ENCODE measurements around the gene FTH1.

Gene FTH1

GRCh38 chr11:62001450-62002191, 34.2 kb upstream of the FTH1 start:
- H3K4me2 ChIP-seq (ENCODE audit: low read depth, low read length, poor library complexity, severe bottlenecking), result no peak overlapping the region
- no peaks in the 10 kb centered on the region for H3K9me2 ChIP-seq (replicated peaks; ENCODE audit: low read depth, low read length)
- no peaks in the 10 kb centered on the region for H4K20me1 ChIP-seq (ENCODE audit: insufficient read depth, low read length, poor library complexity, severe bottlenecking)
- no peaks in the 10 kb centered on the region for H3K27me3 ChIP-seq (ENCODE audit: insufficient read depth, low read length, poor library complexity, severe bottlenecking)
- no peak overlapping the region for H2AFZ ChIP-seq (ENCODE audit: low read length)
- H3F3A ChIP-seq (ENCODE audit: low read depth), result no peaks in the 10 kb centered on the region
- no peak for TF ChIP-seq EZH2phosphoT487 (IDR thresholded peaks at IDR 0.05; ENCODE audit: borderline replicate concordance)
- TF ChIP-seq, protein P1, sequence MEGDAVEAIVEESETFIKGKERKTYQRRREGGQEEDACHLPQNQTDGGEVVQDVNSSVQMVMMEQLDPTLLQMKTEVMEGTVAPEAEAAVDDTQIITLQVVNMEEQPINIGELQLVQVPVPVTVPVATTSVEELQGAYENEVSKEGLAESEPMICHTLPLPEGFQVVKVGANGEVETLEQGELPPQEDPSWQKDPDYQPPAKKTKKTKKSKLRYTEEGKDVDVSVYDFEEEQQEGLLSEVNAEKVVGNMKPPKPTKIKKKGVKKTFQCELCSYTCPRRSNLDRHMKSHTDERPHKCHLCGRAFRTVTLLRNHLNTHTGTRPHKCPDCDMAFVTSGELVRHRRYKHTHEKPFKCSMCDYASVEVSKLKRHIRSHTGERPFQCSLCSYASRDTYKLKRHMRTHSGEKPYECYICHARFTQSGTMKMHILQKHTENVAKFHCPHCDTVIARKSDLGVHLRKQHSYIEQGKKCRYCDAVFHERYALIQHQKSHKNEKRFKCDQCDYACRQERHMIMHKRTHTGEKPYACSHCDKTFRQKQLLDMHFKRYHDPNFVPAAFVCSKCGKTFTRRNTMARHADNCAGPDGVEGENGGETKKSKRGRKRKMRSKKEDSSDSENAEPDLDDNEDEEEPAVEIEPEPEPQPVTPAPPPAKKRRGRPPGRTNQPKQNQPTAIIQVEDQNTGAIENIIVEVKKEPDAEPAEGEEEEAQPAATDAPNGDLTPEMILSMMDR (conservative IDR thresholded peaks at IDR 0.05; ENCODE audit: low read length), result no peak
- no peak overlapping the region for H3K9ac ChIP-seq (ENCODE audit: low read depth, low read length, poor library complexity, severe bottlenecking)
- H3K79me2 ChIP-seq (ENCODE audit: insufficient read depth, low read length), result no peaks in the 10 kb centered on the region
- no peaks in the 10 kb centered on the region; the same call in 1 of the 2 replicates for H3K9me3 ChIP-seq (ENCODE audit: insufficient read depth, low read depth, low read length)
- H3K36me3 ChIP-seq (ENCODE audit: insufficient read depth, low read length), result no peaks in the 10 kb centered on the region
- no peaks in the 10 kb centered on the region for H3K4me1 ChIP-seq (ENCODE audit: insufficient read depth, low read length, poor library complexity, severe bottlenecking)
- no peak overlapping the region for H3K4me3 ChIP-seq (ENCODE audit: low read length, poor library complexity, severe bottlenecking)

DNA sequence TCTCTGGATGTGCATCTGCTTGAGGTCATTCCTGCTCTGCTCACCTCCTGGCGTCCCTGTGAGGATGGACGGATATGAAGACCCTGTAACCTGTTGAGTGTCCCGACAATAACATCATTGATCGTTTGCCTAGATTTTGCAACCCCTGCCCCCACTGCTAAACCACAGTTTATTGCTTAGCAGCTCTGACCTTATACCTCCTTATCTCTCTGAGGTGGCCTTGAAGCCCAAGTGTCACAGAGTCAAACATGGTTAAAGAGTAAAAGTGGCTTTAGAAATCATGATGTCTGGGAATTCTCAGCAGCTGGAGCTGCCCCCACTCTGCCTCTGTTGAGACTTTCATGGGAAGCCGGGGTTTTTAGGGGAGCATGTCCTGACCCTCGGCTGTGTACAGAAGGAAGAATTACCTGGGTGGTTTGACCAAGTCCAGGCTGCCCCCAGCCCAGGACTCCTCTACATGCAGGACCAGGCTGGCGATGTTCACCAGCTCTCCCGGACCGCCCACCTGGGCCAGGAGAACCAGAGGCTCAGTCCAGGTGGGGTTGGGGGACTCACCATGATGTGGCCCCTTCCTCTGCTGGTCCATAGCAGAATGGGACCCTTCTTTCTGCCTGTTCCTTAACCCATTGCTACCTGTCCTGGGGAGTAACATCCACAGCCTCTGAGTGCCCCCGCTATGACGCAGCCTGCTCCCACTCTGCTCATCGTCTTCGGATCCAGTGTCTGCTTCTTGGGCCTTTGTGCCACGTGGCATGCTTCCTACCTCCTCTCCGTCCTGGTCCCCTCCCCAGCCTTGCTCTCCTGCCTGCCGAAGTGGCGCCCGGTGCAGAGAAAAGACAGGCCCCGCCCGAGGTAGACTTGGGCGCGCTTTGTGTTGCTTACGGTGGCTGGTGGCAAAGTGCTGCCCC, 33.4 kb upstream of the FTH1 start:
- no peak for TF ChIP-seq EZH2phosphoT487 (IDR thresholded peaks at IDR 0.05; ENCODE audit: borderline replicate concordance)
- TF ChIP-seq, protein P1 (conservative IDR thresholded peaks at IDR 0.05; ENCODE audit: low read length), result no peak
- H4K20me1 ChIP-seq (ENCODE audit: insufficient read depth, low read length, poor library complexity, severe bottlenecking), result no peaks in the 10 kb centered on the region
- no peaks in the 10 kb centered on the region for H3K4me1 ChIP-seq (ENCODE audit: insufficient read depth, low read length, poor library complexity, severe bottlenecking)

DNA sequence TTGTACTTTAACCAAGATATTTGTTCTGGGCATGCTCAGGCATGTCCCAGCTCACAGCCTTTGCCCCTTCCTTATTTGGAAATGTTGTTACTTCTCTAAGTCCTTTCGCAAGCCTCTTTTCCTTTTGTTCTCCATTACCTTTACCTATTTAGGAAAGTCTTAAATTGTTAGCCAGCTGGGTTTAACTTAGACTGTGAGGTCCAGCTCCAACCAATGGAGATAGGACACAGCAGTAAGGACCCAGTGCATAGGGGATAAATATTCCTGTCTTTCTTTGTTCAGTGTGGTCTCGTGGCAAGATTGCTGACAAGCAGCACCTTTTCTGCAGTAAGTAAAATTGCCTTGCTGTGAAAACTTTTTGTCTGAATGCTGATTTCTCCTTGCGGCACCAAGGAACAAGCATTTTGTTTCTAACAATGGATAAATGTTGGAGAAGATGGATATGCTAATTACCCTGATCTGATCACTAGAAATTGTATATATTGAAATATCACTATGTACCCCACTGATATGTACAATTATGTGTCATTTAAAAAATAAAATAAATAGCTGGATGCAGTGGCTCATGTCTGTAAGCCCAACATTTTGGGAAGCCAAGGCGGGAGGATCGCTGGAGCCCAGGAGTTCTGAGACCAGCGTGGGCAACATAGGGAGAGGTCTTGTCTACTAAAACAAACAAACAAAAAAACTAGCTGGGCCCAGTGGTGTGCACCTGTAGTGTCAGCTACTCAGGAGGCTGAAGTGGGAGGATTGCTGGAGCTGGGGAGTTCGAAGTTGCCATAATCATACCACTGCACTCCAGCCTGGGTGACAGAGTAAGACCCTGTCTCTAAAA, 31.9 kb upstream of the FTH1 start:
- no peaks in the 10 kb centered on the region for H3K36me3 ChIP-seq (ENCODE audit: insufficient read depth, low read length)
- H3K4me2 ChIP-seq (ENCODE audit: low read depth, low read length, poor library complexity, severe bottlenecking), result no peak overlapping the region
- H3K9me3 ChIP-seq (ENCODE audit: insufficient read depth, low read depth, low read length), result no peaks in the 10 kb centered on the region; the same call in 1 of the 2 replicates
- H3K79me2 ChIP-seq (ENCODE audit: insufficient read depth, low read length), result no peaks in the 10 kb centered on the region
- no peak overlapping the region for H2AFZ ChIP-seq (ENCODE audit: low read length)
- no peak overlapping the region for H3K9ac ChIP-seq (ENCODE audit: low read depth, low read length, poor library complexity, severe bottlenecking)
- no peaks in the 10 kb centered on the region for H3K9me2 ChIP-seq (replicated peaks; ENCODE audit: low read depth, low read length)
- TF ChIP-seq EZH2phosphoT487 (IDR thresholded peaks at IDR 0.05; ENCODE audit: borderline replicate concordance), result no peak
- TF ChIP-seq, protein P1 (conservative IDR thresholded peaks at IDR 0.05; ENCODE audit: low read length), result no peak
- no peaks in the 10 kb centered on the region for H3K27me3 ChIP-seq (ENCODE audit: insufficient read depth, low read length, poor library complexity, severe bottlenecking)
- no peak overlapping the region for H3K4me3 ChIP-seq (ENCODE audit: low read length, poor library complexity, severe bottlenecking)
- no peaks in the 10 kb centered on the region for H3K4me1 ChIP-seq (ENCODE audit: insufficient read depth, low read length, poor library complexity, severe bottlenecking)
- H3F3A ChIP-seq (ENCODE audit: low read depth), result no peaks in the 10 kb centered on the region
- H4K20me1 ChIP-seq (ENCODE audit: insufficient read depth, low read length, poor library complexity, severe bottlenecking), result no peaks in the 10 kb centered on the region

More for the DNA sequence above, 33.4 kb upstream of the FTH1 start:
- Histone ChIP-seq H2AFZ (ENCODE audit: low read length) (no peak overlapping the region), H3K27me3 (ENCODE audit: insufficient read depth, low read length, poor library complexity, severe bottlenecking) (no peaks in the 10 kb centered on the region), H3K4me3 (ENCODE audit: low read length, poor library complexity, severe bottlenecking) (no peak overlapping the region), H3F3A (ENCODE audit: low read depth) (no peaks in the 10 kb centered on the region), H3K9me3 (ENCODE audit: insufficient read depth, low read depth, low read length) (no peaks in the 10 kb centered on the region; the same call in 1 of the 2 replicates), H3K4me2 (ENCODE audit: low read depth, low read length, poor library complexity, severe bottlenecking) (no peak overlapping the region), H3K9ac (ENCODE audit: low read depth, low read length, poor library complexity, severe bottlenecking) (no peak overlapping the region), H3K79me2 (ENCODE audit: insufficient read depth, low read length) (no peaks in the 10 kb centered on the region), H3K36me3 (ENCODE audit: insufficient read depth, low read length) (no peaks in the 10 kb centered on the region), H3K9me2 (replicated peaks; ENCODE audit: low read depth, low read length) (no peaks in the 10 kb centered on the region)

Data from Loucy (cell line).